Skeletal muscle tissue (tissue), 4 donors: ENCODE results near the gene GNGT2. TPM values are rescaled to one million over a fixed set of nuclear protein-coding genes. Genes with fewer than 3 reads are reported as not detected.

Experiments used
- H3K27ac ChIP-seq: one replicate; pipeline ENCODE4 v1.7.0; 2013; ENCODE audit warnings: mild to moderate bottlenecking, low read depth, low read length, inconsistent platforms
- H3K27me3 ChIP-seq, 3 donors: one replicate each; pipeline ENCODE4 v1.7.0; 2013; ENCODE audit warnings: low read length in 3 of 3; ENCODE audit not compliant: control insufficient read depth in 3 of 3, insufficient read depth in 3 of 3
- H3K36me3 ChIP-seq, 3 donors: one replicate each; pipeline ENCODE4 v1.7.0; 2013; ENCODE audit warnings: low read length in 3 of 3; ENCODE audit not compliant: control insufficient read depth in 3 of 3, insufficient read depth in 3 of 3
- H3K4me1 ChIP-seq, 3 donors: one replicate each; pipeline ENCODE4 v1.7.0; 2013; ENCODE audit warnings: low read length in 3 of 3, mild to moderate bottlenecking in 3 of 3; ENCODE audit not compliant: control insufficient read depth in 3 of 3, insufficient read depth in 3 of 3
- H3K4me3 ChIP-seq, 3 donors: one replicate each; pipeline ENCODE4 v1.7.0; 2013; ENCODE audit warnings: low read length in 3 of 3
- H3K9ac ChIP-seq, 3 donors: one replicate each; pipeline ENCODE4 v1.7.0; 2013; ENCODE audit warnings: low read length in 3 of 3, mild to moderate bottlenecking in 3 of 3, moderate library complexity in 2 of 3, low read depth in 1 of 3
- H3K9me3 ChIP-seq, 3 donors: one replicate each; pipeline ENCODE4 v1.7.0; 2013; ENCODE audit warnings: low read length in 3 of 3; ENCODE audit not compliant: control insufficient read depth in 3 of 3
- total RNA-seq: library from RNA; depleted of rRNA; stranded (reverse); fragments of >200 nt; gene quantifications from one replicate; pipeline ENCODE4 v1.2.3, GENCODE V29; 2014
- donor health status: Osteomylitis.

The GNGT2 gene
- total RNA-seq, 1 donor from 2014 or later = 2.1 TPM

DNA sequence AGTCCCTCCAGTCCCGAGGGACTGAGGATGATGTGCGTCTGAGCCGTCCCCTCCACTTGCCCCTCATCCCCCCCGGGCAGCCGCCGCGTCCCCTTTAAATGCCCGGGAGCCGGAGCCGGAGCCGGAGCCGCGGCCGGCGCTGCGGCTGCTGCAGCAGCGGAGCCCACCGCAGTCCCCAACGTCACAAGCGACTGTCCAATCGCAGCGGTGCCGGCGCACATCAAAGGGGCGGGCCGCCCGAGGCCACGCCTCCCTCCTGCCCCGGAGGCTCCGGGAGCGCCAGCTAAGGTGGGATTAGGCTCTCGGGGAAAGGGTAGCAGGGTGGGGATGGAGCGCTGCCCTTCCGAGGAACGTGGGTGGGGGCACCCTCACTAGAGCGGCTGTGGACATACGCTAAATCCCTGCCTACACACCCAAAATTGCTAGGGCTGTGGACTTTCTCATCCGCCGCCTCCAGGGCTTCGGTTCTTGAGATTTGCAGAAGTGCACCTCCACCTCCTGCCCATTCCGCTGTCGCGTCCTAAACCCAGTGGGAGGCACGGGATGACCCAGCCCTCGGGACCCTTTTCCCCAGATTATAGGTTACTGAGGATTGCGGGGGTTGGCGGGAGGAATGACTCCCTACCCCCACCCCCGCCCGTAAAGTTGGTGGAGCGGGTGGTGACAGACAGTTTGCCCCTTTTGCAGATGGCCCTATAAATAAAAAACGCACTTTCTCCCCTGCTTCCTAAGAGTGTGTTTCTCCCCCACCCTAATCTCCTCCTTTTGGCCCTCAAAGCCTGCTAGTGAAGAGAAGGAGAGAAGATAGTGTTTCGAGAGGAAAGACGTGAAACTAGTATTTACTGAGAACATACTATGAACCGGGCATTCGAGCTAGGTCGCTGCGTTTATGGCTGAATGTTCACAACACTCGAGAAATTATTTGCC is 20.5 kb upstream of the GNGT2 start, which contains the start of gene PHOSPHO1:
TSS of gene PHOSPHO1 (minus strand) at position 152 of the 927 bp plus-strand sequence. CDS start 4,096 bp downstream, outside the sequence.
- peak within 1 kb of the TSS; percentile 58 to 79 (median 79) for H3K9ac ChIP-seq
- no peaks in the 10 kb centered on the region for H3K36me3 ChIP-seq
- H3K27ac ChIP-seq = peak within 1 kb of the TSS; percentile 54
- no peaks in the 10 kb centered on the region for H3K9me3 ChIP-seq
- peak within 1 kb of the TSS; percentile 85 to 87 (median 86) for H3K4me3 ChIP-seq
- H3K4me1 ChIP-seq = peaks cover 14 to 27% (median 22%) of the 10 kb centered on the region in 3 donors
- peaks cover 5 to 33% (median 11%) of the 10 kb centered on the region in 3 donors for H3K27me3 ChIP-seq

DNA sequence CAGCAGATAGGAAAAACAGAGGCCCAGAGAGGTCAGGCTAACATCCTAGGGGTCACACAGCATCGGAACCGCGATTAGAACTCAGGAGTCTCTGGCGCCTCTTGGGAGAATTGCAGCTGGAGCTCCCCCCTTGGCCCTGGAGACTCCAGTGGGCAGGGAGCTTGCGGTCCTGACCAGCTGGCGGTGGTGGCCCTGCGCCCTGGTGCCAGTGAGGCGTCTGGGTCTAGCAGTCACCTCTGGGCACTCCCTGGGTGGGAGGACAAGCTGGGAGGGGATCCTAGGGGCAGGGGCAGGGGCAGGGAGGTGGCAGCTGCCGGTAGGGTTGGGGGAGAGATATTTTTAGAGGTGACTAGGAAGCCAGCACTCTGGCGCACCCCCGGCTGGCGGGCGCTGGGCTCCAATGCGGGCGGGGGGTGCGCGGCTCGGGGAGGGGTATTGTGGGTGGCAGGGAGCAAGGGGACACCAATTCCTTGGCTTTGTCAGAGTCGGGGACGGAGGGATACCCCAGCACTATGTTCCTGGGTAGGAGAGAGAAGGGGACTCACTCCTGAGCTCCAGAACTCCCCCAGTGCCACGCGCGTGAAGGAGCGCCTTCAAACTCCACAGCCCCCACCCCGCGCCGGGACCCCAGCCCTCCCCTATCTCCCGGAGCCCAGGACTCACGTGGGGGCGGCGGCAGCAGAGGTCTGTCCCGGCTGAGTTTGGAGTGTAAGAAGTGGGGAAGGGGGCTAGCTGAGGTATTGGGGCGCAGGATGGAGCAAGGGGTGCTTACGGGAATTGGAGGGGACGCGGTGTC is 19.6 kb upstream of the GNGT2 start:
- H3K9ac ChIP-seq = peak overlapping the region; percentile 30 to 56 (median 54)
- no peaks in the 10 kb centered on the region for H3K9me3 ChIP-seq
- peaks cover 14 to 27% (median 22%) of the 10 kb centered on the region in 3 donors for H3K4me1 ChIP-seq
- peak overlapping the region; percentile 54 for H3K27ac ChIP-seq
- no peaks in the 10 kb centered on the region for H3K36me3 ChIP-seq
- H3K27me3 ChIP-seq = peaks cover 10 to 42% (median 18%) of the 10 kb centered on the region in 3 donors
- H3K4me3 ChIP-seq = peak overlapping the region; percentile 68 to 87 (median 85)

DNA sequence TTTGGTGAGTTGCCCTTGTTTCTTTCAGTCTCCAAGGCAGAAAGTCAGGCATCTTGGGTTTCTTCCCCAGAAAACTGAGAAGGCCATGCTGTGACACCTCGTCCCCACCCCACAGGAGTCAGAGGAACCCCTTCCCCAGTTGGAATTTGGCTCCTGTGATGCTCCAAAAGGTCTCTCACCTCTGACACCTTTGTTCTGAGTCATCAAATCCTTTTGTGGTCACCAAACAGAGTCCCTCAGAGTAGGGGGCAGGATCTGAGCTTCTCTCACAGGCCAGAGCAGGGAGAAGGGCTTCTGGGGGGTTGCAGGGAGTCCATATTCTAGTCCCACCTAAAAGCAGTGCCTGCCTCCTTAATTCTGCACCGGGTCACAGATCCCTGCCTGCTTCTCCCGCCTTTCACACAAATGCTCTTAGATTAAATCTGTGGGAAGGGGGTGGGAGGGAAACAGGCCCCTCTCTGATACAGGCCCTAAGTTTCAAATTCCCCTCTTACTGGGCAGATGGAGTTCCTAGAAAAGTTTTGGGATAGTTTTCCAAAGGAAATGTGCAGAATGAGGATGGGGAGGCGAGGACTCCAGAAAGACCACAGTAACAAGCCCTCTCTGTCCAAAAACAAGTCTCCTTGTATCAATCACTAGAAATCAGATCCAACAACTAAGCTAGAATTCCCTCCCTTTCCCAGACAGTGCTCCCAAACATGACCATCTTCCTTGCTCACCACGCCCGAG is 18.9 kb upstream of the GNGT2 start:
- H3K36me3 ChIP-seq = no peaks in the 10 kb centered on the region
- H3K4me3 ChIP-seq = peak overlapping the region in 2 of 3 donors; percentile 45 to 87
- H3K9ac ChIP-seq = peak overlapping the region in 2 of 3 donors; percentile 30 to 54
- no peaks in the 10 kb centered on the region for H3K9me3 ChIP-seq
- H3K27me3 ChIP-seq = peaks cover 17 to 49% (median 25%) of the 10 kb centered on the region in 3 donors
- H3K27ac ChIP-seq = no peak overlapping the region
- H3K4me1 ChIP-seq = peaks cover 14 to 32% (median 23%) of the 10 kb centered on the region in 3 donors

DNA sequence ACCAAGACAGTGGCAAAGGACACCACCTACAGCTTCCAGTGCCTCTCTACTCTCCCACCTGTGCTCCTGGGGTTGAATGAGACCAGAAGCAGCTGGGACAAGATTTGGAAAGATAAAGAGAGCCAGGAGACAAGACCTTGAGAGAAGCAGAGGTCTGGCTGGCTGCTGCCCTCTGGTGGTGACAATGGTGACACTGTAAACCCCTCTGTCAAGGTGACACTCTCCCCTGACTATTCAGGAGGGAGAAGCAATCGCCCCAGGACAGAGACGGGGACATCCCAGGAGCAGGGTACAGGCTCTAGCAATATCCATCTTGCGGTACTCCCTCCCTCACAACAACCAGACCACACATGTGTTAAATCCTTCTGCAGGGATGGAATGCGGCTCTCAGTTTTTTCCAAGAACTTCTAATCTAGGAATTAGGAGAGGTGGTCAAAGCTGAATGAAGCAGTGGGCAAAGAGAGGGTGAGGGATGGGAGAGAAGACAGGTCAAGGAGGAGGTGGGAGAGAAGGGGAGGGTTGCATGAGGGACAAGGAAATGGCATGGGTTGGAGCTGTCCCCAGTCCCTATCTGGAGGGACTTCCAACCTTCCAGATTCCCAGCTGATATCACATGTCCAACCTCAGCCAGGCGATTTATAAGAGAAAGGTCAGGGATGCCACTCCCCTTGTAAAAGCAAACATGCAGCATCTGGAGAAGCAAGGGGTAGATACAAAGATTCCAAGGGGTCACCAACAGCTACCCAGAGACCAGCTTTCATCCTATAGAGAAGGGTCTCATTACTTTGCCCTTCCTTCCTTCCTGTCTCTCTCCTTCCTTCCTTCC is 17.3 kb upstream of the GNGT2 start:
- Histone ChIP-seq H3K27ac (no peak overlapping the region), H3K27me3 (peaks cover 31 to 65% (median 38%) of the 10 kb centered on the region in 3 donors), H3K36me3 (no peaks in the 10 kb centered on the region), H3K4me3 (peak overlapping the region in 1 of 3 donors; percentile 22), H3K9me3 (no peaks in the 10 kb centered on the region), H3K4me1 (peaks cover 14 to 43% (median 28%) of the 10 kb centered on the region in 3 donors), H3K9ac (peak overlapping the region in 1 of 3 donors; percentile 16)

DNA sequence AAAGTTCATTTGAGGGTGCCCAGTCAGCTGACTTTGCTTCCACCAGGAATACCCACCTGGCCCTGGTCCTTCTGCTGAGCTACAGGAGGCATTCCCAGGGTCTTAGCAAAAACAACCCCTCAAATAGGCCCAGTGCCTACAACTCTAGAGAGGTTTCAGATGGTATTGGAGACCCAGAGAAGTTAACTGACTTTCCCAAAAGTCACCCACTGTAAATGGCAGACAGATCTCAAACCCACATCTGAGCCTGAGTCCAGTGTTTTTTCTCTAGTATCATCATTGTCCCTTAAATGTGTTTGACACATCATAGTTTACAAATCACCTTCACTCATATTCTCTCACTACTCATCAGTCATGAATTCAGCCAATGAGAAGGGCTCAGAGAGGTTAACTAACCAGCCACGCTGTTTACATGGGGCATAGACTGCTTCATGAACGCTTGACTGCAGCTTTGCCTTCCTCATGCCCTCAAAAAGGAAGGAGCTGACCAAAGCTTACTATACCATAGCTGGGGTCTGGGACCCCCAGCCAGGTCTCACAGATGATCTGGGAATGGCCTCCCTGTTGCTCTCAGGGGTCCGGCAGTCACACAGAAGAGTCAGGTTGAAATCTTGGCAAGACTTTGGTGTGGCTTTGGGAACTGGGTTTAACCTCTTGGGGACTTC is 16.5 kb upstream of the GNGT2 start:
- H3K4me3 ChIP-seq = no peak overlapping the region
- H3K36me3 ChIP-seq = no peaks in the 10 kb centered on the region
- no peaks in the 10 kb centered on the region for H3K9me3 ChIP-seq
- H3K4me1 ChIP-seq = peaks cover 14 to 43% (median 28%) of the 10 kb centered on the region in 3 donors
- peaks cover 37 to 73% (median 41%) of the 10 kb centered on the region in 3 donors for H3K27me3 ChIP-seq
- no peak overlapping the region for H3K9ac ChIP-seq
- no peak overlapping the region for H3K27ac ChIP-seq

DNA sequence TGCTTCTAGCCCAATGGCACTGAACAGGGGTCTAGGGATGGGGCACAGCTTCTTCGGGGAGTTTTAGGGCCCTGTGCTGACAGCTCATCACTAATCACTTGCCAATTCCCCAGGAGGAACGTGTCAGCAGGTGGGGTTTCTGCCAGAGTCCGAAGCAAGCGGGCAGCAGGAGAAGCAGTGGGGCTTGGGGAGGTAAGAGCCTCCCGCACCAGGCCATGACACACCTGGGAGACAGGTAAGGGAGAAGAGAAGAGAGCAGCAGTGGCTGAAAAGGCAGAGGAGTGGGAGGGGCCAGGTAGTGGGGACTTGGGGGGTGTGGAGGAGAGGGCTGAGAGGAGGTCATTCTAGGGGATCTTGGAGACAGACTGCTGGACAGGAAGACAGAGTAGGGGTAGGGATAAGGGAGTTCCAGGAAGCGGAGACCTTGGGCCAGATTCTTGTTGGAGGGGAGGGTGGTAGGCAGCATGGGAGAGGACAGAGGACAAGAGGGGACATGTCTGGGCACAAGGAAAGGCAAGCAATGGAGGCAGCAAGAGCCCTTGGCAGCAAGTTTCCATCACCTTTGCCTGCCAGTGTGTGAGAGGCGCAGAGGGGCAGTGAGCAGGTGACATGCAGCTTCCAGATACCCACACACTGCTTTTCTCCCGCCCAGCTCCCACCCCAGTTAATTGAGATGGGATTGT is 15.3 kb upstream of the GNGT2 start:
- Histone ChIP-seq H3K36me3 (no peaks in the 10 kb centered on the region), H3K4me1 (peaks cover 8 to 41% (median 22%) of the 10 kb centered on the region in 3 donors), H3K27ac (no peak overlapping the region), H3K4me3 (no peak overlapping the region), H3K27me3 (peaks cover 41 to 73% (median 43%) of the 10 kb centered on the region in 3 donors), H3K9ac (no peak overlapping the region), H3K9me3 (no peaks in the 10 kb centered on the region)

DNA sequence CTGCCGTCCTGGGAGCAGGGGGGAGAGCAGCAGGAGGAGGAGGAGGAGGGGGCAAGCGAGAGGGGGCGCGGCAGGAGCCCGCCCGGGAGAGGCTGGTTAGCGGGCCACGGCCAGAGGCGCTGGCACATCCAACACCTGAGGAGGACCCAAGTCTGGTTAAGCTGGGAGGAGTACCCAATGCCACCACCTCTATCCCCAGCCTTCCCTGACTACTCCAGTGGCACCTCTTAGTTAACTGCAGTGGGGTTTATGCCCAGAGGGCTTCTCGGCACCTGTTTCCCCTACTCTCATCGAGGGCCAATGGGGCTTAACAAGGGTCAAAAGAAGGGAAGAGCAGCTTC is 14.6 kb upstream of the GNGT2 start:
- Histone ChIP-seq H3K27me3 (peaks cover 43 to 78% (median 45%) of the 10 kb centered on the region in 3 donors), H3K4me3 (no peak overlapping the region), H3K27ac (no peak overlapping the region)

DNA sequence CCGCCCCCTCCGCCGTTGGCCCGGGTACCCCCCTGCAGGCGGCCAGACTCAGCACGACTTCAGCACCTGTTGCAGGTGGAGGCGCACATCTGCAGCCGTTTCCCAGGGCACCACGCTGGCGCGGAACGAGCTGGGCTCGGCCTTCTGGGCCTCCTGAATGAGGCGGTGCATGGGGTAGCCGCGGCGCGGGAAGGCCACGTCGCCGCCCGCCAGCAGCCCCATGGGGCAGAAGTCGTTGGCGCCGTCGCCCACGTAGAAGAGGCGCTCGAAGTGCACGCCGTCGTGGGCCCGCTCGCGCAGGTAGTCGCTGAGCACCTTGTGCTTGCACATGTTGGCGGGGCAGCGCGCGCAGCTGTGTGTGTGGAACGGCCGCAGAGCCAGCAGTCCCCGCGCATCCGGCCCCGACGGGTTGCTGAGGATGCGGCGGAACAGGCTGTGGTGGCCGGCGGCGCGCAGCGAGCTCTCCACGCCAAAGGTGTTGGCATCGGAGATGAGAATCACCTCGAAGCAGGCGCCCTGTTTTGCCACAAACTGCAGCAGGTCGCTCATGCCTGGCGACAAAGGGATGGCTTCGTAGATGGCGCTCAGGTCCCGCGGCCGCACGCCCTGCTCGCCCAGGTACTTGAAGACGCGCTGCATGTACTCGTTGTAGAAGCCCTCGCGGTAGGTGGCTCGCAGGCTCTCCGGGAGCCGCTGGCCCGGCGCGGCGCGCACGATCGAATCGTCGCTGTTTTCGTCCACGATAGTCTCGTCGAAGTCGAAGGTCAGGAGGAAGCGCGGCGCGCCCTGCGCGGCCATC is 14.0 kb upstream of the GNGT2 start:
- Histone ChIP-seq H3K36me3 (no peaks in the 10 kb centered on the region), H3K27me3 (peaks cover 43 to 76% (median 44%) of the 10 kb centered on the region in 3 donors), H3K4me3 (no peak overlapping the region), H3K4me1 (peaks cover 2 to 28% (median 14%) of the 10 kb centered on the region in 3 donors), H3K9ac (no peak overlapping the region), H3K27ac (no peak overlapping the region), H3K9me3 (no peaks in the 10 kb centered on the region)

More for the DNA sequence above, 14.6 kb upstream of the GNGT2 start:
- peaks cover 5 to 34% (median 18%) of the 10 kb centered on the region in 3 donors for H3K4me1 ChIP-seq
- H3K9ac ChIP-seq = no peak overlapping the region
- no peaks in the 10 kb centered on the region for H3K9me3 ChIP-seq
- H3K36me3 ChIP-seq = no peaks in the 10 kb centered on the region
